ENCODE results near the gene HOMEZ. TPM values are rescaled to one million over a fixed set of nuclear protein-coding genes. Genes with fewer than 3 reads are reported as not detected.

Gene HOMEZ
- total RNA-seq, 1 experiment from 2014 or later, result 7.6 TPM

DNA sequence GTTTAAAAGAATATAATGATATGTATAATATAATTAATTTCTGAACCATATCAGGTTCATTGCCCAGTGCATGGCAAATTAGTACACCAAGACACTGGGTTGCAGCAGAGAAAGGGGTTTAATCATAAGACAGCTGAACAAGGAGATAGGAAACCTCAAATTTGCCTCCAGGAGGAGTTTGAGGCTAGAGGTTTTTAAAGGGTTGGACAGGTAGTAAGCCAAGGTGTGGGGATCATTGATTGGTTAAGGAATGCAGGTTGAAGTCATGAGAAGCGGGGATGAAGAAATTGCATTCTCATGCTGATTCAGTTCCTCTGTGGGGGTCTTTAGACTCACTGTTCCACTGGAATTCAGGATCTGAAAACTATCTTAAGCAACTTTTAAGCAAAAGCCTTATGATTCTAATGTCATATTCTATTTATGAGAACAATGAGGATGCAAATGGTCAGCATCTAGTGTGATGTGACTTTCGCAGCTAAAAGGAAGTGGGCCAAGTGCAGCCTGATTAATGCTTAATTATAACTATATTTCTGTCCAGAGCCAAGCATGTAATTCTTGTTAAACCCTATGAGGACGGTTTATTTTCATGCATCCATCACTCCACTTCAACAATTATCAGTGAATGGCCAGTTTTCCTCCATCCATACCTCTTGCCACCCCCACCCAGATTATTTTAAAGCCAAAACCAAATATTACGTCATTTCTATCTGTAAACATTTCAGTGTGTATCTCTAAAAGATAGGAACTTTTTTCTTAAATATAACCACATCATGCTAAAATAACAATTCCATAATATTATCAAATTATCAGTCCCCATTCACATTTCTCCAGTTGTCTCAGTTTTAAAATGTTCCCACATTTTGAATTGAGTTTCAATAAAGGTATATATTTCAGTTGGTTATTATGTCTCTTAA, 33.3 kb downstream of the HOMEZ start:
- ChIA-PET POLR2A (no interaction called here), CTCF (no interaction called here)
- no peak overlapping the region for H3K27ac ChIP-seq (ENCODE audit: low read length)
- H3K4me1 ChIP-seq (ENCODE audit: control insufficient read depth, insufficient read depth, low read length), result no peaks in the 10 kb centered on the region
- peaks cover 5% of the 10 kb centered on the region; the same call in 1 of the 2 replicates for H3K27me3 ChIP-seq (ENCODE audit: control insufficient read depth, insufficient read depth, low read length)
- H3K4me3 ChIP-seq (ENCODE audit: low read depth in 2 of 2, low read length in 2 of 2), result no peak overlapping the region
- no peaks in the 10 kb centered on the region for H3K36me3 ChIP-seq (ENCODE audit: control insufficient read depth, insufficient read depth, low read length)
- TF ChIP-seq, protein P1, sequence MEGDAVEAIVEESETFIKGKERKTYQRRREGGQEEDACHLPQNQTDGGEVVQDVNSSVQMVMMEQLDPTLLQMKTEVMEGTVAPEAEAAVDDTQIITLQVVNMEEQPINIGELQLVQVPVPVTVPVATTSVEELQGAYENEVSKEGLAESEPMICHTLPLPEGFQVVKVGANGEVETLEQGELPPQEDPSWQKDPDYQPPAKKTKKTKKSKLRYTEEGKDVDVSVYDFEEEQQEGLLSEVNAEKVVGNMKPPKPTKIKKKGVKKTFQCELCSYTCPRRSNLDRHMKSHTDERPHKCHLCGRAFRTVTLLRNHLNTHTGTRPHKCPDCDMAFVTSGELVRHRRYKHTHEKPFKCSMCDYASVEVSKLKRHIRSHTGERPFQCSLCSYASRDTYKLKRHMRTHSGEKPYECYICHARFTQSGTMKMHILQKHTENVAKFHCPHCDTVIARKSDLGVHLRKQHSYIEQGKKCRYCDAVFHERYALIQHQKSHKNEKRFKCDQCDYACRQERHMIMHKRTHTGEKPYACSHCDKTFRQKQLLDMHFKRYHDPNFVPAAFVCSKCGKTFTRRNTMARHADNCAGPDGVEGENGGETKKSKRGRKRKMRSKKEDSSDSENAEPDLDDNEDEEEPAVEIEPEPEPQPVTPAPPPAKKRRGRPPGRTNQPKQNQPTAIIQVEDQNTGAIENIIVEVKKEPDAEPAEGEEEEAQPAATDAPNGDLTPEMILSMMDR (IDR thresholded peaks at IDR 0.05), result no peak
- TF ChIP-seq TCF7L2 (IDR thresholded peaks at IDR 0.05; ENCODE audit: low read depth, low read length), result no peak
- TF ChIP-seq, protein P2, sequence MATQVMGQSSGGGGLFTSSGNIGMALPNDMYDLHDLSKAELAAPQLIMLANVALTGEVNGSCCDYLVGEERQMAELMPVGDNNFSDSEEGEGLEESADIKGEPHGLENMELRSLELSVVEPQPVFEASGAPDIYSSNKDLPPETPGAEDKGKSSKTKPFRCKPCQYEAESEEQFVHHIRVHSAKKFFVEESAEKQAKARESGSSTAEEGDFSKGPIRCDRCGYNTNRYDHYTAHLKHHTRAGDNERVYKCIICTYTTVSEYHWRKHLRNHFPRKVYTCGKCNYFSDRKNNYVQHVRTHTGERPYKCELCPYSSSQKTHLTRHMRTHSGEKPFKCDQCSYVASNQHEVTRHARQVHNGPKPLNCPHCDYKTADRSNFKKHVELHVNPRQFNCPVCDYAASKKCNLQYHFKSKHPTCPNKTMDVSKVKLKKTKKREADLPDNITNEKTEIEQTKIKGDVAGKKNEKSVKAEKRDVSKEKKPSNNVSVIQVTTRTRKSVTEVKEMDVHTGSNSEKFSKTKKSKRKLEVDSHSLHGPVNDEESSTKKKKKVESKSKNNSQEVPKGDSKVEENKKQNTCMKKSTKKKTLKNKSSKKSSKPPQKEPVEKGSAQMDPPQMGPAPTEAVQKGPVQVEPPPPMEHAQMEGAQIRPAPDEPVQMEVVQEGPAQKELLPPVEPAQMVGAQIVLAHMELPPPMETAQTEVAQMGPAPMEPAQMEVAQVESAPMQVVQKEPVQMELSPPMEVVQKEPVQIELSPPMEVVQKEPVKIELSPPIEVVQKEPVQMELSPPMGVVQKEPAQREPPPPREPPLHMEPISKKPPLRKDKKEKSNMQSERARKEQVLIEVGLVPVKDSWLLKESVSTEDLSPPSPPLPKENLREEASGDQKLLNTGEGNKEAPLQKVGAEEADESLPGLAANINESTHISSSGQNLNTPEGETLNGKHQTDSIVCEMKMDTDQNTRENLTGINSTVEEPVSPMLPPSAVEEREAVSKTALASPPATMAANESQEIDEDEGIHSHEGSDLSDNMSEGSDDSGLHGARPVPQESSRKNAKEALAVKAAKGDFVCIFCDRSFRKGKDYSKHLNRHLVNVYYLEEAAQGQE (IDR thresholded peaks at IDR 0.05; ENCODE audit: insufficient read depth in 1 of 2, low read depth in 2 of 2, low read length in 1 of 2), result no peak
- no peak for TF ChIP-seq SIN3A (IDR thresholded peaks at IDR 0.05; ENCODE audit: borderline replicate concordance, insufficient read depth, low read depth, low read length)
- TF ChIP-seq POLR2AphosphoS5 (IDR thresholded peaks at IDR 0.05; ENCODE audit: low read depth, low read length), result no peak
- no peak for DNase-seq (ENCODE audit: low read depth, low spot score)
- intact Hi-C loops (cut with micrococcal nuclease; ENCODE audit: unreplicated experiment) (no loop called here), in situ Hi-C loops (cut with HindIII; ENCODE audit: low pct_unique_long_range_greater_than_20kb, low sequenced_read_pairs) (no loop called here)
- no peaks in the 10 kb centered on the region for H3K9me3 ChIP-seq (ENCODE audit: control insufficient read depth, insufficient read depth, low read depth, low read length)
- no peak for ATAC-seq
- no TSS peak for BruUV-seq (replicated peaks)

DNA sequence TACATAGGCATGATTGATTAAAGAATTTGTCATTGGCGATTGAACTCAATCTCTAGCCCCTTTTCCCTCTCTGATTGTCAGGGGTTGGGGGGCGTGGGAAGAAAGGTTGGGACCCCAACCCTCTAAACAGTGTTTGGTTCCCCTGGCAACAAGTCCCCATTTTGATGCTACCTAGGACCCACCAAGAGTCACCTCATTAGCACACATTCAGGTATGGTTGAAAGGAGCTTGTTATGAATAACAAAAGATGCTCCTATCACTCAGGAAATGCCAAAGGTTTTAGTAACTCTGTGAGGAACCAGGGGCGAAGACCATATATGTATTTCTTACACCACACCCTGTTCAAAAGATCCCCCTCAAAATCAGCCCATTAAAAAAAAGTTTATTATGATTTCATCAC, 33.9 kb downstream of the HOMEZ start:
- ChIA-PET POLR2A (no interaction called here), CTCF (no interaction called here)
- in situ Hi-C loops (cut with HindIII; ENCODE audit: low pct_unique_long_range_greater_than_20kb, low sequenced_read_pairs), result no loop called here
- Histone ChIP-seq H3K36me3 (ENCODE audit: control insufficient read depth, insufficient read depth, low read length) (no peaks in the 10 kb centered on the region), H3K4me1 (ENCODE audit: control insufficient read depth, insufficient read depth, low read length) (no peaks in the 10 kb centered on the region), H3K4me3 (ENCODE audit: low read depth in 2 of 2, low read length in 2 of 2) (no peak overlapping the region), H3K27ac (ENCODE audit: low read length) (no peak overlapping the region), H3K9me3 (ENCODE audit: control insufficient read depth, insufficient read depth, low read depth, low read length) (no peaks in the 10 kb centered on the region), H3K27me3 (ENCODE audit: control insufficient read depth, insufficient read depth, low read length) (peaks cover 5% of the 10 kb centered on the region; the same call in 1 of the 2 replicates)
- BruUV-seq (replicated peaks), result no TSS peak
- intact Hi-C loops (cut with micrococcal nuclease; ENCODE audit: unreplicated experiment), result no loop called here
- ATAC-seq, result no peak
- no peak for TF ChIP-seq SIN3A (IDR thresholded peaks at IDR 0.05; ENCODE audit: borderline replicate concordance, insufficient read depth, low read depth, low read length)
- TF ChIP-seq, protein P2 (IDR thresholded peaks at IDR 0.05; ENCODE audit: insufficient read depth in 1 of 2, low read depth in 2 of 2, low read length in 1 of 2), result no peak
- TF ChIP-seq TCF7L2 (IDR thresholded peaks at IDR 0.05; ENCODE audit: low read depth, low read length), result no peak
- TF ChIP-seq POLR2AphosphoS5 (IDR thresholded peaks at IDR 0.05; ENCODE audit: low read depth, low read length), result no peak
- TF ChIP-seq, protein P1 (IDR thresholded peaks at IDR 0.05), result no peak
- no peak for DNase-seq (ENCODE audit: low read depth, low spot score)
